ENCODE measurements around the gene LETM1.

The LETM1 gene

DNA sequence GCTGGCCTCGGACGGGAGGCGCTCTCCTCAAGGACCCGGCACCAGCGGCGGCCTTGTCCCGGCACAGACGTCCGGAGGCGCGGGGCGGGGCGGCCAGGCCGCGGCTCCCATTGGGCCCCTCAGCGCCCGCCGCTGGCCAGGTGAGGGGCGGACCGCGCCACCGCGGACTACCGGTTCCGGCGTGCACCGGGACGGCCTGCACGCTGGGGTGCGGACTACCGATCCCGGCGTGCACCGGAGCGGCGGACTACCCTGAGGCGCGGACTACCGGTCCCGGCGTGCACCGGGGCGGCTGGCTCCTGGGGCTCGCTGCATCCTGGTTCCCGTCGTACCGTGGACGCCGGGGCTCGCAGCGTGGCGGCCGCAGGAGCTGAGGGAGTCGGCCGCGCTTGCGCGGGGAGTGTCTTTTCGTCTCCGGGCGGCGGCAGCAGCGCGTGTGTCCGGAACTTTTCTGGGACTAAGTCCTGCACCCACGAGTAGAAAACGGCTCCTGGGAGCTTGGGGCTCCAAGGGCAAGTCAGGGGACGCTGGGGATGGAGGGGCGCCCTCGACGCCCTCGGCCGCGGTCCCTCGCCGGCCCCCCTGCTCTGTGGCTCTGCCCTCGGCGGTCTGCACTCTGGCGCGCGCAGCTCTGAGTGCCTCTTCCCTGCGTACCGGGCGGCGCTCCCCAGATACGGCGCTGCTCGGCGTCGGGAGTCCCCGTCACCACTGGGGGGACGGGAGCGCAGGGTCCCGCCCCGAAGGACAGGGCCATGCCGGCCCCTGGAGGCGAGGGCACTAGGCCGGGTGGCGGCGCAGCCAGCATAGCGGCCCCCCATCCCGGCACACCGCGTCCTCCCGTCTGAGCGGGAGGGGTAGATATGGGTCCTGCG is at the start of gene LETM1:
Gene LETM1, minus strand, starts transcription at position 86 of the 872 bp plus-strand sequence. CDS start 206 bp downstream, outside the sequence.
- DNase-seq (ENCODE audit: low read depth), result peak; percentile 84

DNA sequence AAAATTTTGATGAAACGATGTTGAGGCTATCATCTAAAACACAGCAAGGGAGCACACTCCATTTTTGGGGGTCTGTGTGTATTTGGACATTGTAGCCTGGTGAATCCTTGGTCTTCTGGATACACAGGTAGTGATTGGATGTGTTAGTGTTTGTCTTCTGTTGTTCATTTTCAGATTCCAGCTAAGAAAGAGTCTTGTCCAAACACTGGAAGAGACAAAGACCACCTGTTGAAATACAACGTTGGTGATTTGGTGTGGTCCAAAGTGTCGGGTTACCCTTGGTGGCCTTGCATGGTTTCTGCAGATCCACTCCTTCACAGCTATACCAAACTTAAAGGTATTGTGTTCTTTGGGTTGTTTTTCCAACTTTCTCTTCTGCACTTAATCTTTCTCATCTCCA is 48.1 kb upstream of the LETM1 start:
- DNase-seq (ENCODE audit: low read depth), result no peak

DNA sequence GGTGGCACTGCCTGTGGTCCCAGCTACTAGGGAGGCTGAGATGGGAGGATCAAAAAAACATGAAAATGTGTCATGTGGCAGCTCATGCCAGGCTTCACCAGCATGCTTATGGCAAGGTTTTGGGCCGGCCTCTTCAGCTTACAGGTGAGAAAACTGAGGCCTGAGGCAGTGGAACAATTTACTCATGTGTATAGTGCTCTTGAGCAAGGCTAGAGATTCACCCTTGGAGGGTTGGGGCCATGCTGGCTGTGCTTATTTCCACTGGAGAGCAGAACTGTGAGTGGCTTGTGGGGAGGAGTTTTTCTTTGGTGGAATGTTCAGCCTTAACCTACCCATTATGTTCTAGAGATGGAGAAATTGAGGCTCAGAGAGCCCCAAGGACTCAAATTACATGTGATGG is 47.1 kb upstream of the LETM1 start:
- DNase-seq (ENCODE audit: low read depth), result no peak

DNA sequence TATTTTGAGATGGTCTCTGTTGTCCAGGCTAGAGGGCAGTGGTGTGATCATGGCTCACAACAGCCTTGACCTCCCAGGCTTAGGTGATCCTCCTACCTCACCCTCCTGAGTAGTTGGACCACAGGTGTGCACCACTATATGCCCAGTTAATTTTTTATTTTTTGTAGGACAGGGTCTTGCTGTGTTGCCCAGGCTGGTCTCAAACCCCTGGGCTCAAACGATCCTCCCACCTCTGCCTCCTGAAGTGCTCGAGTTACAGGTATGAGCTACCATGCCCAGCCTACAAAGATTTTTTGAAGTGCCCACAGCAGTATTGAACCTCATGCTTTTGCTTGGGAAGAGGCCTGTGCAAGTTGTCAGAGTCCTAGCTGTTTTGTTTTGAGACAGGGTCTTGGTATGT is 46.3 kb upstream of the LETM1 start:
- no peak for DNase-seq (ENCODE audit: low read depth)

- no peak for DNase-seq (ENCODE audit: low read depth)
Observed at GRCh38 chr4:1901127-1901526, 45.2 kb upstream of the LETM1 start.

GRCh38 chr4:1900624-1901023 is 44.7 kb upstream of the LETM1 start:
- DNase-seq (ENCODE audit: low read depth), result no peak

GRCh38 chr4:1900087-1900433 is 44.1 kb upstream of the LETM1 start:
- no peak for DNase-seq (ENCODE audit: low read depth)

GRCh38 chr4:1899149-1900086 is 43.5 kb upstream of the LETM1 start:
- DNase-seq (ENCODE audit: low read depth), result peak; percentile 58

DNA sequence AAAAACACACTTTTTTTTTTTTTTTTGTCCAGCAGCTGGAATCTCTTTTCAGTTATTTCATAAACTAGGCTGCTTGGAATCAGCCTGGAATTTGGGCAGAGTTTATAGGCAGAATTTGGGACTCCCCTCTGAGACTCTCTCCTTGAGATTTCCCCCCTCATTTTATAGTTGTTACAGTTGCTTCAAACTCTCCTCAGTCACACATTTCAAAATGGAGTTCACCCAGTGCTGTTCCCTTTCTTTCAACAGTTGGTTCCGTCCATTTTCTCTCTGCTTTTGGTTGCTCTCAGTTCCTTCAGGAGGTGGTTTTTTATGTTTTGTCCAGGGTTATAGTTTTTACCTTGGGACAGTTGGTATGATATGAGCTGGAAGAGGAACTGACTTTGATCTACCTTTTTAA is 42.7 kb upstream of the LETM1 start:
- DNase-seq (ENCODE audit: low read depth), result no peak

DNA sequence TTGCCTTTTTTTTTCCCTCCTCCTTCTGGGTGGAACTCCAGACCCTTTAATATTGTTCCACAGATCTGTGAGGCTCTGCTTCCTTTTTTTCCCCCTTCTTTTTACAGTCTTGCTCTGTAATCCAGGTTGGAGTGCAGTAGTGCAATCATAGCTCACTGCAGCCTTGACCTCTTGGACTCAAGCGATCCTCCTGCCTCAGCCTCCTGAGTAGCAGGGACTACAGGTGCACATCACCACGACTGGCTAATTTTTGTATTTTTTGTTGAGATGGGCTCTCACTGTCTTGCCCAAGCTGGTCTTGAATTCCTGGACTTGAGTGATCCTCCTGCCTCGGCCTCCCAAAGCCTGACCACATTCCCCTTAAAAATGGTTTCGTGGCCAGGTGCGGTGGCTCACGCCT is 42.1 kb upstream of the LETM1 start:
- DNase-seq (ENCODE audit: low read depth), result no peak

- DNase-seq (ENCODE audit: low read depth), result no peak
Observed at GRCh38 chr4:1896658-1896991, 40.7 kb upstream of the LETM1 start.

DNA sequence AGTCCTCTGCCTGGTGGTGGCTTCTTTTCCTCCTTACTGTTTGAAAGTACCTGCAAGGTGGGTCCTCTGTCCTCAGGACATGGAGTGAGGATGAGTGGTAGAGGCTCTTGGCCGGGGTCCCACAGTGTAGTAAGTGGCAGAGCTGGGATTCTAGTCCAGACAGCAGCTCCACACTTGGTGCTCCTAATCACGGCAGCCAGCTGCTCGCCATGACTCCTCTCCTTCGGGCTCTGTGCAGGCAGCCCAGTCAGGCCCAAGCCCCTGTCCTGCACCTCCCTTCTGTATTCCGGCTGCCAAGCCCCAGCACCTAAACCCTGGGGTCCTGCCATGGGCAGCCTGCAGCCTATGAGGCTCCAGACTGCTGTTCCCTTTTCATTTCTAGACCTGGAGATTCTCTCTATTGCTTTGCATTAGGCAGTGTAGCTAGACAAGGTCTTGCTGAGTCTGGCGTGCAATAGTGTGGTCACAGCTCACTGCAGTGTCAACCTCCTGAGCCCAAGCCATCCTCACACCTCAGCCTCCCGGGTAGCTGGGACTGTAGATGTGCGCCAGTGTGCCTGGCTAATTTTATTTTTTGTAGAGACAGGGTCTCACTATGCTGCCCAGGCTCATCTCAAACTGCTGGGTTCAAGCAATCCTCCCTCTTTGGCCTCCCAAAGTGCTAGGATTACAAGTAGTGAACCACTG is 40.2 kb upstream of the LETM1 start:
- no peak for DNase-seq (ENCODE audit: low read depth)

GRCh38 chr4:1890979-1891570 is 35.1 kb upstream of the LETM1 start:
- DNase-seq (ENCODE audit: low read depth), result no peak

- no peak for DNase-seq (ENCODE audit: low read depth)
Observed at GRCh38 chr4:1887052-1887451, 31.1 kb upstream of the LETM1 start.

DNA sequence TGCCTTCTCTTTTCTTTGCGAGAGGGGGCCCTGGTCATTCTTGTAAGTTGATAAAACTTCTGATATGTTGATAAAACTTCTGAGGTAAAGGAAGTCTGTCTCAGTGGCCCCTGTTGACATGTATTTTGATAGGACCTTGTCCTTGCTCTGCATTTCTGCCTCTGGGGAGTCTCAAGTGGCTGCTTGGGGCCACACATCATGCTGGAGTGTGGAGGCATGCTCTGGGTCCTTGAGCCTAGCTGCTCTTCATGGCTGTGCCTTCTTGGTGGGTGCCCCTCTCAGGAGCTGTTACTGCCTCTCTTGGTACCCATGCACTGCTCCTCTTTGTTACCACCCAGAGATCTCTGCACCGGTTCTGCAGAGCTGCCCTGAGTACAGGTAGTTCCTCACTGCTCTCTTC is 29.5 kb upstream of the LETM1 start:
- DNase-seq (ENCODE audit: low read depth), result no peak

DNA sequence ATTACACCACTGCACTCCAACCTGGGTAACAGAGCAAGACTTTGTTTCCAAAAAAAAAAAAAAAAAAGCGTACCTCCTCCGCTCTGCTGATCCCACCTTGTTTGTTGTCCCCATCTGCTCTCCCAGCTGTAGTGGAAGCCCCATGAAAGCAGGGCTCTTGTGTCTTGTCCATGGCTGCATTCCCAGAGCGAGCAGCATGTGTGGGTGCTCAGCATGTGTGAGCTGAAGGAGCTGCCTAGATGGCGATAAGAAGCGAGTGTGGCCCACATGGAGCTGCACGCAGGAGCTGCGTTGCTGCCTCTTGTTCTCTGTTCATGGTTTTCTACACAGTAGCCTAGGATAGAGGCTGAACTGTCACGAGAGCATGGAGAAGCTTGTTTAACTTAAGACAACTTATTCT is 27.6 kb upstream of the LETM1 start:
- DNase-seq (ENCODE audit: low read depth), result no peak

DNA sequence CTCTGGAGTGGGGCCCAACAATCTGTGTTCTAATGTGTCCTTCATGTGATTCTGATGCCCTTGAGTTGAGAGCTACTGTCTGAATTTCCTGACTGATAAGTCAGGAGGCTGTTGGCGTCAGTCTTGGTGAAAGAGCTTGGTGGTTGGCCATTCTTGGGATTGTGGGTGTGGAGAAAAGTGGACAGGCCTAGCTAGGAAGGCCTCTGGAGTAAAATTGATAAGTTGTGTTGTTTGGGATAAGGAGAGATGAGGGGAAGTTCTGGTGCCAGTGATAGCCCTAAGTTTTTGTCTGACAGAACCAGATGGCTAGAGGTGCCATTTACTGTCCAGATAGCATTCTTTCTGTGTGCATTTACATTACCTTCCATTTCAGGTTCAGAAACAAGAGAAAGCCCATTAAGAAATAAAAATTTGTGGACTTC is 26.9 kb upstream of the LETM1 start:
- DNase-seq (ENCODE audit: low read depth), result no peak

DNA sequence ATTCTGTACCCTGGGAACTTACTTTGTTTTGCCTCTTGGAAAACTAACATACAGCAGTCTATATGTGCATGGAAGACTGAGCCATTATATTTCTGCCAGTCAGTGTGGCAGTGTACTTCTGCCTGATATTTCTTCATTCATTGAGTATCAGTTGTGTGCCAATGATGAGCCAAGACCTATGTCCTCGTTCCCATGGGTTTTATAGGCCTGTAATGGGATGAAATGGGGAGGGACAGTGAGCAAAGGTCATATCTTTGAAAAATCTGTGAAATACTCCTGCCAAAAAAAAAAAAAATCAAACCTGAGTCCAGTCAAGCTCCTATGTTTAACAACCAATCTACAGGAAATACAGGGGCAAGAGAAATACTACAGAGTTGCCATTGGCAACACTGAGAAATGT is 24.4 kb upstream of the LETM1 start:
- no peak for DNase-seq (ENCODE audit: low read depth)

GRCh38 chr4:1879485-1879884 is 23.5 kb upstream of the LETM1 start:
- DNase-seq (ENCODE audit: low read depth), result no peak

- no peak for DNase-seq (ENCODE audit: low read depth)
Observed at GRCh38 chr4:1874201-1874600, 18.2 kb upstream of the LETM1 start.

DNA sequence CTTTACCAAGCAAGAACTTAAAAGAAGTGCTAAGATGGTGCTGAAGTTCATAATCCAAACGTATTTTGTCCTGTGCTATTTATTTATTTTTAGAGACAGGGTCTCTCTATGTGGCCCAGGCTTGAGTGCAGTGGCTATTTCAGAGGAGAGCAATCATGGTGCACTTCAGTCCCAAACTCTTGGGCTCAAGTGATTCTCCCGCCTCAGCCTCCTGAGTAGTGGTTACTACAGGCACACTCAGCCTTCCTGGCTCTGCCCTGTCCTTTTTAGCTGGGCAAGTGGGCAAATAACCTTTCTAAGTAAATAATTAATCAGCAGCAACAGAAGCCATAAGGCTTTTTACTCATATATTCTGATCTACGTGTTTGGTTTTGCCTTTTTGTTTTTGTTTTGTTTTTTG is 17.8 kb upstream of the LETM1 start:
- DNase-seq (ENCODE audit: low read depth), result no peak

DNA sequence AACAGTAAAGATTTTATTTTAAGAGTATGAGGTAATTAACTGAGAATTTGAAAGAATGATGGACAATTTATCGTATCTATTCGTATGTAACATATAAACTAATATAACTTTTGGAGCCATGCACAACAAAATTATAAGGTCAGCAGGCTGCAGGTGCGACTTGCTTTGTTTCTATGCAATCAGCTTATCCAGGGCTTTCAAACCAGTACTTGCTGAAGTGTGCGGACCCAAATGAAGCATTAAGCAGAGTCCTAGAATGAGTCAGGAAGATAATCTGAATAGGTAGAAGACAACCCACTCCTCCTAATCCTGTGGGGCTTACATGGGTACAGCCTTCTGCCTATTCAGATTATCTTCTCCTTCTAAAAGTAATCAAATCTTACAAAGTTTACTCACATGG is 17.3 kb upstream of the LETM1 start:
- no peak for DNase-seq (ENCODE audit: low read depth)
